HCT116 (cell line): ENCODE results near the gene PHF21A. TPM values are rescaled to one million over a fixed set of nuclear protein-coding genes. Genes with fewer than 3 reads are reported as not detected.

Source experiments
- ATAC-seq: fragments of 200-7000 bp; cut with Tn5 transposase; 2 replicates; pipeline ENCODE4 v1.9.1; 2020; ENCODE audit warnings: mild to moderate bottlenecking, moderate library complexity
- BruUV-seq: library from RNA; stranded (reverse); fragments of 400-500 nt; replicated peaks from 2 replicates; lab custom pipeline; 2021; lab: Mats Ljungman, UMichigan
- CTCF ChIA-PET: fragments of 300-600 bp; sonication (Branson Sonifier 250); formaldehyde crosslinking; loops from one replicate; lab custom pipeline; 2021; ENCODE audit warnings: antibody characterized with exemption; lab: Charles Lee
- POLR2A ChIA-PET: fragments of 300-600, 350-600 bp; sonication (Branson Sonifier 250); formaldehyde crosslinking; loops from one replicate; lab custom pipeline; 2021; ENCODE audit warnings: antibody characterized with exemption; lab: Charles Lee
- RAD21 ChIA-PET, 2 experiments: fragments of 300-600 bp; sonication (Branson Sonifier 250); formaldehyde crosslinking; loops; one replicate each; lab custom pipeline; 2023; ENCODE audit warnings: low total read pairs in 2 of 2; ENCODE audit not compliant: uncharacterized antibody in 2 of 2, unreplicated experiment in 2 of 2, low non-redundant PET in 1 of 2; lab: Charles Lee
- DNase-seq: peaks from one replicate; pipeline ENCODE4 v3.0.0-alpha.2; 2010; ENCODE audit warnings: low read depth, low spot score
- H2AFZ ChIP-seq: fragments of 200-600 bp; shearing (Covaris generic), sonication (generic); 2 replicates; pipeline ENCODE4 v1.6.1; 2017; ENCODE audit warnings: low read depth, mixed run types, mixed read lengths, antibody characterized with exemption, low read length; ENCODE audit not compliant: poor library complexity, severe bottlenecking
- H3K27ac ChIP-seq: 2 replicates; pipeline ENCODE4 v1.5.1; 2012; ENCODE audit warnings: low read depth, low read length
- H3K27me3 ChIP-seq: fragments of 200-600 bp; sonication (generic); 2 replicates; pipeline ENCODE4 v1.6.1; 2016; ENCODE audit warnings: mixed run types, low read length, mixed read lengths; ENCODE audit not compliant: insufficient read depth
- H3K36me3 ChIP-seq, 2 experiments: fragments of 200-500 bp in 1 of 2; fragments of 200-600 bp in 1 of 2; sonication (Bioruptor generic) in 1 of 2; sonication (generic) in 1 of 2; 2 replicates each; pipeline versions ENCODE4 v1.5.1 to v1.6.1; 2014 to 2016; ENCODE audit warnings: low read length in 2 of 2, inconsistent platforms in 1 of 2, mixed read lengths in 1 of 2, mixed run types in 1 of 2; ENCODE audit not compliant: insufficient read depth in 2 of 2, control insufficient read depth in 1 of 2
- H3K4me1 ChIP-seq, 2 experiments: fragments of 200-600 bp in 1 of 2; sonication (generic) in 1 of 2; 2 replicates each; pipeline versions ENCODE4 v1.5.1 to v1.6.1; 2012 to 2017; ENCODE audit warnings: low read length in 2 of 2, inconsistent platforms in 1 of 2, mild to moderate bottlenecking in 1 of 2, mixed read lengths in 1 of 2, mixed run types in 1 of 2, moderate library complexity in 1 of 2; ENCODE audit not compliant: insufficient read depth in 2 of 2, control insufficient read depth in 1 of 2
- H3K4me2 ChIP-seq: fragments of 200-600 bp; sonication (generic); 2 replicates; pipeline ENCODE4 v1.6.1; 2017; ENCODE audit warnings: mixed run types, low read length, mixed read lengths
- H3K4me3 ChIP-seq, 2 experiments: fragments of 200-600 bp in 1 of 2; sonication (generic) in 1 of 2; replicated peaks in 1 of 2; 2 replicates each; pipeline ENCODE4 v1.5.1; 2011 to 2016; ENCODE audit warnings: low read length in 2 of 2, control low read depth in 1 of 2, low read depth in 1 of 2, mild to moderate bottlenecking in 1 of 2, mixed read lengths in 1 of 2, mixed run types in 1 of 2
- H3K79me2 ChIP-seq: fragments of 200-600 bp; sonication (generic); 2 replicates; pipeline ENCODE4 v1.6.1; 2017; ENCODE audit warnings: mild to moderate bottlenecking, mixed run types, low read length, moderate library complexity, mixed read lengths; ENCODE audit not compliant: insufficient read depth
- H3K9ac ChIP-seq: fragments of 200-600 bp; sonication (generic); 2 replicates; pipeline ENCODE4 v1.6.1; 2016; ENCODE audit warnings: low read length, mixed read lengths
- H3K9me2 ChIP-seq: fragments of 200-600 bp; sonication (generic), shearing (Covaris generic); 2 replicates; pipeline ENCODE4 v1.6.1; 2017; ENCODE audit warnings: mixed run types, mild to moderate bottlenecking, moderate library complexity; ENCODE audit not compliant: insufficient read depth
- H3K9me3 ChIP-seq, 2 experiments: fragments of 200-500 bp in 1 of 2; fragments of 200-600 bp in 1 of 2; sonication (Bioruptor generic) in 1 of 2; sonication (generic) in 1 of 2; 2 replicates each; pipeline ENCODE4 v1.6.1; 2014 to 2017; ENCODE audit warnings: low read length in 2 of 2, mixed read lengths in 2 of 2, inconsistent platforms in 1 of 2, low read depth in 1 of 2, mild to moderate bottlenecking in 1 of 2, mixed run types in 1 of 2, moderate library complexity in 1 of 2; ENCODE audit not compliant: control insufficient read depth in 1 of 2, insufficient read depth in 1 of 2
- H4K20me1 ChIP-seq: fragments of 200-600 bp; sonication (generic), shearing (Covaris generic); 2 replicates; pipeline ENCODE4 v1.6.1; 2017; ENCODE audit warnings: mixed run types, mild to moderate bottlenecking, moderate library complexity; ENCODE audit not compliant: insufficient read depth
- CEBPB ChIP-seq: IDR thresholded peaks from 2 replicates; pipeline ENCODE4 v1.6.1; 2012; ENCODE audit warnings: low read depth
- EGR1 ChIP-seq: IDR thresholded peaks from 2 replicates; pipeline ENCODE4 v1.6.1; 2012; ENCODE audit warnings: low read depth
- ELF1 ChIP-seq: IDR thresholded peaks from 2 replicates; pipeline ENCODE4 v1.6.1; 2012; ENCODE audit warnings: low read depth, borderline replicate concordance
- EZH2 ChIP-seq: fragments of 200-600 bp; sonication (generic); IDR thresholded peaks from 2 replicates; pipeline ENCODE4 v1.6.1; 2017; ENCODE audit warnings: antibody characterized with exemption, mixed run types
- EZH2phosphoT487 ChIP-seq: fragments of 200-600 bp; IDR thresholded peaks from 2 replicates; pipeline ENCODE4 v1.6.1; 2018; ENCODE audit warnings: antibody characterized with exemption, borderline replicate concordance
- FOSL1 ChIP-seq: IDR thresholded peaks from 2 replicates; pipeline ENCODE4 v1.6.1; 2012; ENCODE audit warnings: low read depth
- JUND ChIP-seq: IDR thresholded peaks from 2 replicates; pipeline ENCODE4 v1.6.1; 2012
- POLR2A ChIP-seq: IDR thresholded peaks from 2 replicates; pipeline ENCODE4 v1.7.0; 2011; ENCODE audit warnings: borderline replicate concordance; ENCODE audit not compliant: insufficient read depth, insufficient read length; ENCODE audit errors: extremely low read depth
- RAD21 ChIP-seq: IDR thresholded peaks from 2 replicates; pipeline ENCODE4 v1.6.1; 2012; ENCODE audit warnings: low read depth, mild to moderate bottlenecking
- SIN3A ChIP-seq: IDR thresholded peaks from 2 replicates; pipeline ENCODE4 v1.6.1; 2012; ENCODE audit warnings: low read depth
- SRF ChIP-seq: IDR thresholded peaks from 2 replicates; pipeline ENCODE4 v1.6.1; 2012; ENCODE audit warnings: low read depth
- ZFX ChIP-seq: fragments of 450-650 bp; IDR thresholded peaks from 2 replicates; pipeline ENCODE4 v1.6.1; 2017
- ZNF274 ChIP-seq: fragments of 200-500 bp; sonication (Bioruptor generic); IDR thresholded peaks from 2 replicates; pipeline ENCODE4 v1.6.1; 2014; ENCODE audit warnings: mild to moderate bottlenecking, low read depth, low read length, inconsistent platforms
- intact Hi-C: fragments of 100-400 bp; cut with micrococcal nuclease; formaldehyde crosslinking; loops from 2 replicates; pipeline ENCODE4 v1.10.0; 2022
- total RNA-seq: library from RNA; stranded (reverse); gene quantifications from one replicate; pipeline ENCODE4 v1.2.1, GENCODE V29; 2021; ENCODE audit not compliant: unreplicated experiment
- TF ChIP-seq, protein P1 (sequence below): IDR thresholded peaks from 2 replicates; pipeline ENCODE4 v1.6.1; 2012
- TF ChIP-seq, protein P2 (sequence below): IDR thresholded peaks from 2 replicates; pipeline ENCODE4 v1.6.1; 2011; ENCODE audit warnings: mild to moderate bottlenecking, low read length, moderate library complexity; ENCODE audit not compliant: insufficient replicate concordance; ENCODE audit errors: extremely low read depth
- TF ChIP-seq, protein P3 (sequence below): IDR thresholded peaks from 2 replicates; pipeline ENCODE4 v1.6.1; 2012
- TF ChIP-seq, protein P4 (sequence below), 3 experiments: fragments of 200-600 bp in 1 of 3; sonication (generic) in 1 of 3; IDR thresholded peaks in 2 of 3; conservative IDR thresholded peaks in 1 of 3; 2 replicates each; pipeline ENCODE4 v1.5.1; 2012 to 2017; ENCODE audit warnings: low read depth in 2 of 3, low read length in 2 of 3, antibody characterized with exemption in 1 of 3, borderline replicate concordance in 1 of 3, control low read depth in 1 of 3, mild to moderate bottlenecking in 1 of 3, mixed read lengths in 1 of 3, mixed run types in 1 of 3, moderate library complexity in 1 of 3; ENCODE audit not compliant: insufficient read depth in 1 of 3
- TF ChIP-seq, protein P5 (sequence below): IDR thresholded peaks from 2 replicates; pipeline ENCODE4 v1.6.1; 2012; ENCODE audit warnings: low read depth

PHF21A gene
- total RNA-seq, 1 experiment from 2014 or later, result 27.0 TPM

DNA sequence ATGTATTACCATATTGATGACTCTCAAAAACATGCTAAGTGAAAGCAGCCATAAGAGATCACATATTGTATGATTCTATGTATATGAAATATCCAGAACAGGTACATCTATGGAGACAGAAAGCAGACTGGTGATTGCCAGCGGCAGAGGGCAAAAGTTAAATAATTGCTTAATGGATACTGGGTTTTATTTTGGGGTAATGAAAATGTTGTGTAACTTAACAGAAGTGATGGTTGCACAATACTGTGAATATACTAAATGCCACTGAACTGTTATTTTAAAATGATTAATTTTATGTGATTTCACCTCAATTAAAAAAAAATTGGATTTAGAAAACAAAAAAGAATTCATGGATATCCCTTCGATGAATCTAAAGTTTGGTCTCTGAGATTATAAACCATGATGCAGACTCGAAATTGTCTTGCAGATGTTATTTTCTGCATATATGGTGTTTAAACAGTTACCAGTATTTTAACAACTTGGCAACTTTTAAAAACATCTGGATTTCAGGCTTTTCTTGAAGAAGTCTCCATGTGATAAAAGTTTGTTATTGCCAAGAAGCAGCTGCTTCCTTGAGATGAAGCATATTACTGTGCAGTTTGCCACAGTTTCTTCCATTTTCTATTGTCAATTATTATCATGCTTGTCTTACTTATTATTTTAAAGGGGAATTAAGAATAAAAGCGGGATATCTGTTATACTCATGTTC is 160.7 kb downstream of the PHF21A start:
- ChIA-PET RAD21 (no interaction called here), POLR2A (no interaction called here), CTCF (no interaction called here)
- no peaks in the 10 kb centered on the region for H3K36me3 ChIP-seq
- no peak overlapping the region for H3K27ac ChIP-seq
- no peak overlapping the region for H2AFZ ChIP-seq
- H3K9me3 ChIP-seq, result no peaks in the 10 kb centered on the region
- no peaks in the 10 kb centered on the region for H4K20me1 ChIP-seq
- no peaks in the 10 kb centered on the region for H3K79me2 ChIP-seq
- no peaks in the 10 kb centered on the region for H3K4me1 ChIP-seq
- no peak overlapping the region for H3K9ac ChIP-seq
- intact Hi-C loops, result loop anchor here (10.0 kb wide), 1 partner anchor 354 kb away; no protein-coding TSS in a partner anchor
- no peaks in the 10 kb centered on the region for H3K9me2 ChIP-seq
- TF ChIP-seq EZH2 (no peak), ZNF274 (no peak), EGR1 (no peak), SIN3A (no peak), JUND (no peak), ZFX (no peak), FOSL1 (no peak), EZH2phosphoT487 (no peak), POLR2A (no peak), SRF (no peak), ELF1 (no peak), CEBPB (no peak), RAD21 (no peak)
- TF ChIP-seq, protein P1, sequence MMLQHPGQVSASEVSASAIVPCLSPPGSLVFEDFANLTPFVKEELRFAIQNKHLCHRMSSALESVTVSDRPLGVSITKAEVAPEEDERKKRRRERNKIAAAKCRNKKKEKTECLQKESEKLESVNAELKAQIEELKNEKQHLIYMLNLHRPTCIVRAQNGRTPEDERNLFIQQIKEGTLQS, result no peak
- TF ChIP-seq, protein P2, sequence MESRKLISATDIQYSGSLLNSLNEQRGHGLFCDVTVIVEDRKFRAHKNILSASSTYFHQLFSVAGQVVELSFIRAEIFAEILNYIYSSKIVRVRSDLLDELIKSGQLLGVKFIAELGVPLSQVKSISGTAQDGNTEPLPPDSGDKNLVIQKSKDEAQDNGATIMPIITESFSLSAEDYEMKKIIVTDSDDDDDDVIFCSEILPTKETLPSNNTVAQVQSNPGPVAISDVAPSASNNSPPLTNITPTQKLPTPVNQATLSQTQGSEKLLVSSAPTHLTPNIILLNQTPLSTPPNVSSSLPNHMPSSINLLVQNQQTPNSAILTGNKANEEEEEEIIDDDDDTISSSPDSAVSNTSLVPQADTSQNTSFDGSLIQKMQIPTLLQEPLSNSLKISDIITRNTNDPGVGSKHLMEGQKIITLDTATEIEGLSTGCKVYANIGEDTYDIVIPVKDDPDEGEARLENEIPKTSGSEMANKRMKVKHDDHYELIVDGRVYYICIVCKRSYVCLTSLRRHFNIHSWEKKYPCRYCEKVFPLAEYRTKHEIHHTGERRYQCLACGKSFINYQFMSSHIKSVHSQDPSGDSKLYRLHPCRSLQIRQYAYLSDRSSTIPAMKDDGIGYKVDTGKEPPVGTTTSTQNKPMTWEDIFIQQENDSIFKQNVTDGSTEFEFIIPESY, result no peak
- TF ChIP-seq, protein P3, sequence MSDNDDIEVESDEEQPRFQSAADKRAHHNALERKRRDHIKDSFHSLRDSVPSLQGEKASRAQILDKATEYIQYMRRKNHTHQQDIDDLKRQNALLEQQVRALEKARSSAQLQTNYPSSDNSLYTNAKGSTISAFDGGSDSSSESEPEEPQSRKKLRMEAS, result no peak
- TF ChIP-seq, protein P4, sequence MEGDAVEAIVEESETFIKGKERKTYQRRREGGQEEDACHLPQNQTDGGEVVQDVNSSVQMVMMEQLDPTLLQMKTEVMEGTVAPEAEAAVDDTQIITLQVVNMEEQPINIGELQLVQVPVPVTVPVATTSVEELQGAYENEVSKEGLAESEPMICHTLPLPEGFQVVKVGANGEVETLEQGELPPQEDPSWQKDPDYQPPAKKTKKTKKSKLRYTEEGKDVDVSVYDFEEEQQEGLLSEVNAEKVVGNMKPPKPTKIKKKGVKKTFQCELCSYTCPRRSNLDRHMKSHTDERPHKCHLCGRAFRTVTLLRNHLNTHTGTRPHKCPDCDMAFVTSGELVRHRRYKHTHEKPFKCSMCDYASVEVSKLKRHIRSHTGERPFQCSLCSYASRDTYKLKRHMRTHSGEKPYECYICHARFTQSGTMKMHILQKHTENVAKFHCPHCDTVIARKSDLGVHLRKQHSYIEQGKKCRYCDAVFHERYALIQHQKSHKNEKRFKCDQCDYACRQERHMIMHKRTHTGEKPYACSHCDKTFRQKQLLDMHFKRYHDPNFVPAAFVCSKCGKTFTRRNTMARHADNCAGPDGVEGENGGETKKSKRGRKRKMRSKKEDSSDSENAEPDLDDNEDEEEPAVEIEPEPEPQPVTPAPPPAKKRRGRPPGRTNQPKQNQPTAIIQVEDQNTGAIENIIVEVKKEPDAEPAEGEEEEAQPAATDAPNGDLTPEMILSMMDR (IDR thresholded peaks at IDR 0.05 in 2 of 3, conservative IDR thresholded peaks at IDR 0.05 in 1 of 3; ENCODE audit: borderline replicate concordance in 1 of 3, insufficient read depth in 1 of 3, low read depth in 2 of 3, low read length in 2 of 3), result no peak
- TF ChIP-seq, protein P5, sequence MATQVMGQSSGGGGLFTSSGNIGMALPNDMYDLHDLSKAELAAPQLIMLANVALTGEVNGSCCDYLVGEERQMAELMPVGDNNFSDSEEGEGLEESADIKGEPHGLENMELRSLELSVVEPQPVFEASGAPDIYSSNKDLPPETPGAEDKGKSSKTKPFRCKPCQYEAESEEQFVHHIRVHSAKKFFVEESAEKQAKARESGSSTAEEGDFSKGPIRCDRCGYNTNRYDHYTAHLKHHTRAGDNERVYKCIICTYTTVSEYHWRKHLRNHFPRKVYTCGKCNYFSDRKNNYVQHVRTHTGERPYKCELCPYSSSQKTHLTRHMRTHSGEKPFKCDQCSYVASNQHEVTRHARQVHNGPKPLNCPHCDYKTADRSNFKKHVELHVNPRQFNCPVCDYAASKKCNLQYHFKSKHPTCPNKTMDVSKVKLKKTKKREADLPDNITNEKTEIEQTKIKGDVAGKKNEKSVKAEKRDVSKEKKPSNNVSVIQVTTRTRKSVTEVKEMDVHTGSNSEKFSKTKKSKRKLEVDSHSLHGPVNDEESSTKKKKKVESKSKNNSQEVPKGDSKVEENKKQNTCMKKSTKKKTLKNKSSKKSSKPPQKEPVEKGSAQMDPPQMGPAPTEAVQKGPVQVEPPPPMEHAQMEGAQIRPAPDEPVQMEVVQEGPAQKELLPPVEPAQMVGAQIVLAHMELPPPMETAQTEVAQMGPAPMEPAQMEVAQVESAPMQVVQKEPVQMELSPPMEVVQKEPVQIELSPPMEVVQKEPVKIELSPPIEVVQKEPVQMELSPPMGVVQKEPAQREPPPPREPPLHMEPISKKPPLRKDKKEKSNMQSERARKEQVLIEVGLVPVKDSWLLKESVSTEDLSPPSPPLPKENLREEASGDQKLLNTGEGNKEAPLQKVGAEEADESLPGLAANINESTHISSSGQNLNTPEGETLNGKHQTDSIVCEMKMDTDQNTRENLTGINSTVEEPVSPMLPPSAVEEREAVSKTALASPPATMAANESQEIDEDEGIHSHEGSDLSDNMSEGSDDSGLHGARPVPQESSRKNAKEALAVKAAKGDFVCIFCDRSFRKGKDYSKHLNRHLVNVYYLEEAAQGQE, result no peak
- DNase-seq (no peak), ATAC-seq (no peak)
- no peak overlapping the region for H3K4me3 ChIP-seq
- no TSS peak for BruUV-seq
- no peaks in the 10 kb centered on the region for H3K27me3 ChIP-seq
- no peak overlapping the region for H3K4me2 ChIP-seq
